Measurements from ENCODE around the gene TTC16.

TTC16 gene

DNA sequence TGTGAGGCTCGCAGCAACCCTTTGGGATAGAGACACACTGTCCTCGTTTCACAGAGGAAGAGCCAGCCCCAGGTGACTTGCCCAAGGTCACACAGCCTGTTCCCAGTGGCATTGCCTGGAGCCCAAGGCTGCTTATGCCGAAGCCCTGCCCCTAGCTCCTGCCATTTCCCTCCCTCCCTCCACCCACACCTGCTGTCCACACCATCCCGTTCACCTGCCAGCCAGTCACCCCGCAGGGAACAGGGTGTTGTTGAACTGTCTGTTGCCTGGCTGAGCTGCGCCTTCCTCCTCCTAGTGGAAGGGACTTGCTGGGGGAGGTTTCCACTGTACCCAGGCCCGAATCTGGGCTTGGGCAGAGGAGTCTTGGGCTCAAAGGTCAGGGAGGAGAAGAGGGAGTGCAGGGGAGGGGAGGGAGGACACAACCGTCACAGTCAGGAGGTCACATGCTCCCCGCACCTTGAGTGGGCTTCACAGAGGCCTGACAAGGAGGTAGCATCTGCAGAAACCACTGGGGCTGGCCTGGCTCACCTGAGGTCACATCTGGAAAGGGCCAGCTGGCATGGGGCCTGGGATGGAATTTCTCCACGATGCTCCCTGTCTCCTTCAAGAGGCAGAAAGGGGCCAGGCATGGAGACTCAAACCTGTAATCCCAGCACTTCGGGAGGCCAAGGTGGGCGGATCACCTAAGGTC, 6.3 kb downstream of the TTC16 start:
- DNase-seq, result no peak

DNA sequence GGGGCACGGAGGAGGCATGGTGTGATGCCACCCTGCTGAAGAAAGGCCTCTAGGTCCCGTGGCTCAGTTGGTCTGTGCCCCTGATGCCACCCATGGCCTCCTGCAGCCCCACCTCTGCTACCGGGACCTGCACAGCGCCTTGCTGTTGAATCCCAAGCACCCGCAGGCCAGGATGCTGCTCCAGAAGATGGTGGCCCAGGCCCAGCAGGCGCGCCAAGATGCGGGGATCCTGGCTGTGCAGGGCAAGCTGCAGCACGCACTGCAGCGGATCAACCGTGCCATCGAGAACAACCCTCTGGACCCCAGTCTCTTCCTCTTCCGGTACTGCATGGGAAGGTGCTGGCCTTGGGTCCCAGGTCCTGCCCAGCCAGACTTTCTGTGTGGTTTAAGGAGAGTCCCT, 7.1 kb downstream of the TTC16 start:
- no peak for DNase-seq

DNA sequence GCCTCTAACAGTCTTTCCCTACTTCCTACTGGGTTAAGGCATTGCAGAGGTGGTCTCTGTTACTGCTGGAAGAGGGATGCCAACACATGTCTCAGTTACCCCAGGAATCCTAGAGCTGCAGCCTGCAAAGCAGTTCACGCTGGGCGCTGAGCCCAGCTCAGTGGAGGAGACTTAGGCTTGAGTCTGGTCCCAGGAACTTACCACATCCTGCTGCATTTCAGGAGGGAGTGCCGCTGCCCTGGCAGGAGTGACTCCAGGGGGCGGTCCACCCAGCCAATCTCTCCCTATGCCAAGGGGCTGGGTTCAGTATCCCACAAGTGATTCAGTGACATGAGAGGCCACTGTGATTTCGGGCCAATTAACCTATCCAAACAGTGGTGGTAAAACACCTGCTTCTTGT, 7.6 kb downstream of the TTC16 start:
- no peak for DNase-seq

DNA sequence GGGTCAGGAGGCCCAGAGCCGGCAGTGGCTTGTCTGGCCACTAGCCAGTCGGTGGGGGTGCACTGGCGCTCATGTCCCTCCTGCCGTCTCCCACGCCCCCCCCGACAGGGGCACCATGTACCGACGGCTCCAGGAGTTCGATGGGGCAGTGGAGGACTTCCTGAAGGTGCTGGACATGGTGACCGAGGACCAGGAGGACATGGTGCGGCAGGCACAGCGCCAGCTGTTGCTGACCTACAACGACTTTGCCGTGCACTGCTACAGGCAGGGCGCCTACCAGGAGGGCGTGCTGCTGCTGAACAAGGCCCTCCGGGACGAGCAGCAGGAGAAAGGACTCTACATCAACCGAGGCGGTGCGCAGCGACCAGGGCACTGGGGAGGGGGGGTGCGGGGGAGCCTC, 8.1 kb downstream of the TTC16 start:
- no peak for DNase-seq

DNA sequence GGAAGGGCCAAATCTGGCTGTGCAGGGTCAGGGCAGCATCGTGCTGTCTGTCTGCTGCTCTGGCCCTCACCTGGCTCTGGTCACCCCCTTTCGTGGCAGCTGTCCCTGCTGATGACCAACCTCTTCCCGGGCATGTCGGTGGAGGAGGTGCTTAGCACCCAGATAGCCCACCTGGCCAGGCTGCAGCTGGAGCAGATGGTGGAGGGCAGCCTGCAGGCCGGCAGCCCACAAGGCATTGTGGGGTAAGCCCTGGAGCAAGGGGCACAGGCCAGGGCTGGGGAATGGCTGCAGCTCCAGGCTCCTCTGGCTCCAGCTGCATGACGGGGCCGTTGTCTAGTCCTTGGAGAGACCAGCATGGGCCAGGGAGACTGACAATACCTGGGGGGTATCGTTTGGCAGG, 11.0 kb downstream of the TTC16 start:
- DNase-seq, result no peak

DNA sequence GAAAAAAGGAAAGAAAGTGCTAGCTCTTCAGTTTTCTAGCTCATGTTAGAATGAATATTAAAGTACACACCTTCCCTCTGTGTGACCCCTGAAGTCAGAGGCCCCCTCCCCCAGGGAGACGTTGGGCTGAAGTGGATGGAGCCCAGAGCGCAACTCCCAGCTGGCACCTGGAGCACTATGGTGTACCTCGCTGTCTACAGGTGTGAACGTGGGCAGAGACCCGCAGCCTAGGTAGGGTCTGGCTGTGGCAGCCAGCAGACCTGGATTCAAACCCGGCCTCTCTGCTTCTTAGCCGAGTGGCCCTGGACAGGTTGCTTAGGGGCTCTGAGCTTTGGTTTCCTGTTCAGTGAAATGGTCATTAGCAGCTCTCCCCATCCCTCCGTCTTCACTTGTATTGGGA, 12.9 kb downstream of the TTC16 start:
- no peak for DNase-seq

DNA sequence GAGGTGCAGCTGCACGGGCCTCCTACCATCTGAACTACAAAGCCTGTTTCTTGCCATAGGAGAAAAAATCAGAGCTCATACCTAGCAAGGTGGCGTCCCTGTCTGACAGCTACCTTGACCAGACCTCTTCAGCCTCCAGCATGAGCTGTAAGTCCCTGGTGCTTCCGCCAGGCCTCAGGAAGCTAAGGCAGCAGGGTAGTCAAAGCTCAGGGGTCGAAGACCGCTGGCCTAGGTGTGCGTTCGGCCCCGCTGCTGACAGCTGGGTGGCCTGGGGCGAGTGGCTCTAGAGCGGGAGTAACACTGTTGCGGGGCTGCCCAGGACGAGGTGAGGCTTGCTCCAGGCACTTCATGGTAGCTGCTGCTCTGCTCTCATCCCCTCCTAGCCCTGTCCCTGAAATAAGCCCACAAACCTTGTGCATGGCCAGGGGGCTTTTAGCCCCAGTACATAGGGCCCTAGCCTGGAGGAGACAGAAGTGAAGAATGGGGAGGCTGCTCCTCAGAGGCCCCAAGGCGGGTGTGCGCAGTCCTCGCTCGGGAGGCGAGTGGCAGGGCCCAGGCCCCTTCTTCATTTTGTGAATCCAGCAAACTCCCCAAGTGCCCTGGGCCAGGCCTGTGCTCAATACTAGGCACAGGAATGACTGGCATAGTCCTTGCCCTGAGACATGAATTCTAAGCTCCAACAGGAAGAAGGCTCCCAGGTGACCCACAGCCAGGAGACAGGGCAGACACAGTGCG, 13.8 kb downstream of the TTC16 start:
- no peak for DNase-seq

DNA sequence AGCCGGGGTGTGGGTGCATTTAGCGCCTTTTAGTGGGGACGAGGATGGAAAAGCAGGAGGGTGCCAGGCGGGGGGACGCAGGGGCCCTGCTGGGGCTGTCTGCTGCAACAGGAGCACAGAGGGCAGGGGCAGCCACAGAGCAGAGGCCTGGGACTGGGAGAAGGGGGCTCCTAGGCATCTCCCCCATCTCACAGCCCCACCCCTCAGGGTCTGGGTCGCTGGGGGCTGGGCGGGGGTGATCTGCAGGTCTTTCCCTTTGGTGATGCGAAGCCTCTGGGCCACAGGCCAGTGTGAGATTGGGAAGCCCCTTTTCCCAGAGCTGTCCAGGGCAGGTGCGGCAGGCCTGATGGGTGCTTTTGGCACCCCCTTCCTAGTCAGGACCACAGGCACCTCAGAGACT, 14.4 kb downstream of the TTC16 start:
- no peak for DNase-seq

DNA sequence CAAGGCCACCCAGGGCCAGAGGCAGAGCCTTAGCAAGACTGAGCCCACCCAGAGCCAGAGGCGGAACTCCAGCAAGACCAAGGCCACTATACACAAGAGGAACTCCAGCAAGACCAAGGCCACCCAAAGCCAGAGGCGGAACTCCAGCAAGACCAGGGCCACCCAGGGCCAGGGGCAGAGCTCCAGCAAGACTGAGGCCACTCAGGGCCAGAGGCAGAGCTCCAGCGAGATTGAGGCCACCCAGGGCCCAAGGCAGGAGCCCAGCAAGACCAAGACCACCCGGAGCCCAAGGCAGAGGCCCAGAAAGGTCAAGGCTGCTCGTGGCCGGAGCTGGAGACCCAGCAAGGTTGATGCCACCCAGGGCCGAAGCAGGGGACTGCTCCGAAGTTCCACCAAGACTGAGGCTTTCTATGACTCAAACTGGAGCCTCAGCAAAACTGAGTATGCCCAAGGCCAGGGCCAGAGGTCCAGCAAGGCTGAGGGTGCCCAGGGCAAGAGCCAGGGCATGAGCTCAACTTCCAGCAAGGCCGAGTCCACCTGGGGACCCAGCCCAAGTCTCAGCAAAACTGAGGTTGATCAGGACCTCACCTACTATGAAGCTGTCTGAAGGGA, 15.0 kb downstream of the TTC16 start:
- no peak for DNase-seq

DNA sequence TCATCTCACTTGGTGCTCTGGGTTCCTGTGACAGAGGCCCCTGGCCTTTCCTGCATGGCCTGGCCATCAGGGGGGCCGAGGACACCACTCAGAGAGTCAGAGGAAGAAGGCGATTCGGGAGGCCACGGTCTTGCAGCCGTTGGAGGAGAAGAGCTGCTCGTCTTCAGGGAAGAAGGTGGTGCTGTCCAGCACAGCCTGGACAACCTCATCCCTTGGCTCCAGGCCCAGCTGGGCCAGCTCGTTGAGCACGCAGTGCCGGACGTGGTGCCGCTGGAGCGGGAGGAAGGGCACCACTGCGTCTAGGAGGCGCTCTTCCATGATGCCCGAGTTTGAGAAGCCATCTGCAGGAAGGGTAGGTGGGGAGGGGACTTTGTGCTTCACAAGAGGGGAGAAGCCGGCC, 16.1 kb downstream of the TTC16 start:
- DNase-seq, result no peak

DNA sequence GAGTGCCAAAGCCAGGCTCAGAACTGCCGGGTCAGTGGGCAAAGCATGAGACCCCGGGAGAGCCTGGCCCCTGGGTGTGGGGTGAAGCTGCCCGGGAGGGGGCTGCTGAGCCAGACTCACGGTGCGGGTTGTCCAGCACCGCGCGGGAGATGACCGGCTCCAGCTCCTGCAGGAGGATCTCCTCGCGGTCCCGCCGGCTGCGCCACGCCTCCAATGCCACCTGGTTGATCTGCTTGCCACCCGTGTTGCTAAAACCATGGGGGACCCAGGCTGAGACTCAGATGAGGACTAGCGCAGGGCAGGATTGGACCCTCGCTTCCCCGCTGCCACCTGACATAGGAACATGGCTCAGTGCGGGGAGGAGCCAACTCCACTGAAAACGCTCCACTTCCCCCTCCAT, 16.6 kb downstream of the TTC16 start:
- DNase-seq, result no peak

DNA sequence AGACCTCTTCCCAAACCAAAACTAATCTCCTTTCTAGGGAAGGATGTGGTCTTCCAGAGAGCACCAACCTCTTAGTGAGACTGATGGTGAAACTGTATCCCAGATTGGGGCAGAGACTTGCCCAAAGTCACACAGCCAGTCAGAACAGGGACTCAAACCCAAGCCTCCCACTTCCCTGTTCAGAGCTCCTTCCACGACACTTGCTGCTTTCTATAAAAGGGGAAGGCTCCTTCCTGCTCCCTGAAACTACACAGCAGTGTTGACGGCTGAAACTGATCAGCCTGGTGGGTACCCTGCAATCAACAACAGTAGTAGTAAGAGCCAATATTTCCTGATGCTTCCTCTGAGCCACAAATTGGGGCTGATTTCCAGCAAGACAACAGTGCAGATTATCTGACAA, 17.7 kb downstream of the TTC16 start:
- no peak for DNase-seq

DNA sequence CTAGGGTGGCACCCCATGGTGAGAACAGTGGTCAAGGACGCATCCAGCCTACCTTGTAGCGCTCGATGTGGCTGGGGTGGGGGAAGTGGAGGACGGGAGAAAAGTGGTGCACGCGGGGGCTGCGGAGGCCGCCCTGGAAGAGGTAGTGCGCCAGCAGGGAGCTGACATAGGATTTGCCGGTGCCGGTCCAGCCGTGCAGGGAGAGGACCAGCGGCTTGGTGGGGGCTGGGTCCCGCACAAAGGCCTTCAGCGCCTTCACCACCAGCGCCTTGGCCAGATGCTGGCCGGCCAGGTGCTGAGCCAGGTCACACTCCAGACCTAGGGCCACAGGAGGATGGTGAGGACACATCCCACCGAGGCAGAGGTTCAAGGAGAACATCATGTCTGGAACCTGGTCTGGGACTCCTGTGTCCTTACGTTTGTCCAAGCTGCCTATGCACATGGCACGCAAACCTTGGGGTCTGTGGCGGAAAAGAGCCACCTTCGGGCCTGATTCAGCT, 18.4 kb downstream of the TTC16 start:
- DNase-seq, result no peak

DNA sequence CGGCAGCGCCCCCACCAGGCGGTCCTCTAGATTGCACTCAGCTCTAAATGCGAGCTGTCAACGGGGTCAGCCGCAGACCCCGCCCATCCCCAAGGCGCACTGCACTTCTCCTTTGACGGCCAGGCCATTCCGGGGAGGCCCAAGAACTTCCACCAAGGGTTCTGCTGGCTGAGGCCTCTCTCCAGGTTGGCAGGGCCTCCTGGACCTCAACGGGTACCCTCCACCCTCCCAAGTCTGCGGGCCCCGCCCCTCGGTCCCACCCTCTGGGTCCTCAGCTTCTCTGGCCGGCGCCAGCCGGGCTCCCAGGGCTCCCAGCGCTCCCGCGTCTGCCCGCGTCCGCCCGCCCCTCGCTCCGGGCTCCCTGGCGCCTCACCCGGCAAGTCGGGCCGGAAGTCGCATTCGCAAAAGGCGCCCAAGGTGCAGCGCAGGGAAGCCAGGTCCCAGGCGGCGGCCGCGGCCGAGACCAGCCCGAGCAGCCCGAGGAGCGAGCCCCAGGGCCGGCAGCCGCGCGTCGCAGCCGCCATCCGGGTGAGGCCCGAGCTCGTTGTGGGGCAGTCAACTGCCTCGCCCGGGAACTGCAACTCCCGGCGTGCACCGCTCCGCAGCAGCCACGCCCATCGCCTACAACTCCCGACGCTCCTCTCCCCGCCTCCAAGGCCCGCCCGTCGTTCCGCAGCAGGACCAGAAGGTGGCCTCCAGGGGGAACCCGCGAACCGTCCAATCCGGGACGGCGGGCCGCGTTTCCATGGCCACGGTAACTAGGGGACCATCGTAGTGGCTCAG, 19.1 kb downstream of the TTC16 start, which contains the start of gene TOR2A:
TOR2A (minus strand) TSS at position 548 of the 783 bp plus-strand sequence; CDS start at position 524, 24 bp downstream.
- peak; percentile 98 for DNase-seq

DNA sequence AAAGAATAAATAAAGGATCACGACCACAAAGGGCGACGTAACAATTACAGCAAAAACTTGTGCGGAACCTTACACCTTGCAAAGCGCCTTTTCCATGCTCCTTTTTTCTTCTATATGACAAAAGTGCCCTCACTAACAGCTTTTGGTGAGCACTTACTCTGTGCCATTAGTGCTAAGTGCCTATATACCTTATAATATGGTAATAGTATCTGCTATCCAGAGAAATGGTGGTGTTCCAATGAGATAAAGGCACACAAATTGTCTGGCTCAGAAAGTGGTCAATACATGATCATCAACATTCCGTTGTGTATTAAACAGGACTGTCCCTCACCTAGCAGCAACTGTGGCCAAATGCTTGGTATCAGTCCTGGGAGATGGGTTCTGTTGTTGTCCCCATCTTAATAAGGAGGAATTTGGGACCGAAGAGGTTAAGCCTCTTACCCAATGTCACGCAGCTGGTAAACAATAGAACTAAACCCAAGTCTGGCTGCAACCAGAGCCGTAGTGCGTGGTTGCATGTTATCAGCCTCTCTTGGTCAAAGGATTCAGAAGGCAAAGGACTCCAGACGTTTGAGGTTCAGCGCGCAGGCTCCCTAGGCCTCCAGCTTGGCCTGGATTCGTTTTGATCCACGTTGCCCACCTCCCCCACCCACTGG, 19.8 kb downstream of the TTC16 start:
- DNase-seq, result no peak

DNA sequence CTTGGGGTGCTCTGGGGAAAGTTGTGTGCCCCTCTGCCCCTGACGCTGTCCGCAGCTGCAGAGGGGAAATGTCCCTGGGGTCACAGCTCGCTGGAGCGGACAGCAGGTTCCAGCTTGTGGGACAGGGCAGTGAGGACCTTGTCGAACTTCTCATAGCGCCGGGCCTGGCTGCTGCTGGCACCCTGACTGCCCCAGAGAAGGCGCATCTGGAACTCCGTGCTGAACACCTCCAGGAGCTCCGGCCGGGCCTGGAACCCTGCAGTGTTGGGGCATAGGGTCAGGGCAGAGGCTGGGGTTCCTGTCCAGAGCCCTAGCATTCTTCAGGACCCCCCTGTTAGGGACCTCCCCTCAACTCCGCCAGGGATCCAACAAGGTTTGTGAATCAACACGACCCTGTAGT, 22.8 kb downstream of the TTC16 start:
- no peak for DNase-seq

DNA sequence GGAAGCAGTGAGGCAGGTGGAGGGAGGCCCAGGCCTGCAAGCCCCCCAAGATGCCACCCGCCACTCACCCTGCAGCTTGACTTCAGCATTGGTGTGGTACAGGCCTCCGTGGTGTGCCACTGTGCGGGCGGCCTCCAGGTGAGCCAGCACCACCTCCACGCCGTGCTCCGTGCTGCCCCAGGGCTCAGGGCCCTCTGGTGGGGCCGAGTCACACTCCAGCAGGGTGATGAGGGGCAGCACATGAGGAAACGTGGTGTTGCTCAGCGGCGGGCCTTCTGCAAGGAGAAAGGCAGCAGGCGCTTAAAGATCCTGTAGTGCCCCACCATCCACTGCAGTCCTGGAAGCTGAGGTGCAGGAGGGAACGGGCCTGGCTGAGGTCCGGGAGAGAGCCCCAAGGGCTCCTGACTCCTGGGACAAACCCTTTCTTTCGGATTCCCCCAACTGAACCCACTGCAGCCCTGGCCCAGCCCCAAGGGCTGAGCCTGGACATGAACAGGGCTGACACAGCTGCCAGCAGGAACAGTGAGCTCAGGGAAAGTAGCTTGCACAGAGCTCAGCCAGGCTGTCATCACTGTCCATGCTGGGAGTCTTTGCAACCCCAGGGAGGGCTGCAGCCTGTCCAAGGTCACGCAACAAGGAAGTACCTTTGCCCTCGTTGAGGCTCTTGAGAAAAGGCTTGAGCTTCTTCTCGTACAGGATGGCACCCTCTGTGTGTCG, 23.9 kb downstream of the TTC16 start:
- no peak for DNase-seq

DNA sequence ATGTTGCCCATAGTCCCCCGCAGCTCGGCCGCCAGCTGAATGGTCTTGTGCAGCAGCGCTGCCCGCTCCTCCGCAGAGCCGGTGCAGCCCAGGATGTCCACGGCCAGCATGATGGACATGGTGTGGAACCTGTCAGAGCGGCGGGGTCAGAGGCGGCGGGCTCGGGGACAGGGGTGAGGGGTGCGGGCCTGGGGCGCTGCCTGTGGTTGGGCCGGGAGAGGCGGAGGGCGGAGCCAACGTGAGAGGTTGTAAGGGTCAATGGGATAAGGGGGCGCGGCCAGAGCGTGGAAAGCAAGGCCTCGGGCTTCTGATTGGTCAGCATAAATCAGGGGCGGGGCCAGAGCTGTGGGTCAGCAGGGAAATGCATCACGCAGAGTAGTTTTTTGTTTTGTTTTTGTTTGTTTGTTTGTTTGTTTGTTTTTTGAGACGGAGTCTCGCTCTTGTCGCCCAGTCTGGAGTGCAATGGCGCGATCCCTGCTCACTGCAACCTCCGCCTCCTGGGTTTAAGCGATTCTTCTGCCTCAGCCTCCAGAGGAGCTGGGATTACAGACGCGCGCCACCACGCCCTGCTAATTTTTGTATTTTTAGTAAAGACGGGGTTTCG, 26.1 kb downstream of the TTC16 start:
- DNase-seq, result no peak

DNA sequence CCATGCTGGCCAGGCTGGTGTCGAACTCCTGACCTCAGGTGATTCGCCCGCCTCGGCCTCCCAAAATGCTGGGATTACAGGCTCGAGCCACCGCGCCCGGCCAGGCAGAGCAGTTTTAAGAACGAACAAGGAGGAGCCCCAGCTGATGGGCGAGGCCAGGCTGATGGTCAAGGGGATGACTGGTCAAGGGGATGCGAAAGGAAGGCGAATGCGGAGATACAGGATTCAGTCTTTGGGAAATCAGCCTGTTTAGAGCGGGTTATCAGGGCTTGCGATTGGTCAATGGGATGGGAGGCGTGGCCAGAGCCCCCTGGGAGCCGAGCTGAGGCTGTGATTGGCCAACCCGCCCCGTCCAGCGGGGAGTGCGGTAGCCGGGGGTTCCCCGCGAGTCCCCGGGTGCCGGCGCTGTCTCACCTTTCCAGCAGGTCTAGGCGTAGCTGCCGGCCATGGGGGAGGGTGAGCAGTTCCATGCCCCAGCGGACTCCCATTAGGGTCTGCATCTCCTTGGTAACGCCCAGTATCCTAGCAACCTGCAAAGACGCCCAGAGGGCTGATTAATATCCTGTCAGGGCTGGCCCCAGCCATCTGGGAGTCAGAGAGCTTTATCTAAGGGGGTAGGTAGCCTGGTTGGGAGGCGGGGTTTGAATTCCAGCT, 26.7 kb downstream of the TTC16 start:
- no peak for DNase-seq

DNA sequence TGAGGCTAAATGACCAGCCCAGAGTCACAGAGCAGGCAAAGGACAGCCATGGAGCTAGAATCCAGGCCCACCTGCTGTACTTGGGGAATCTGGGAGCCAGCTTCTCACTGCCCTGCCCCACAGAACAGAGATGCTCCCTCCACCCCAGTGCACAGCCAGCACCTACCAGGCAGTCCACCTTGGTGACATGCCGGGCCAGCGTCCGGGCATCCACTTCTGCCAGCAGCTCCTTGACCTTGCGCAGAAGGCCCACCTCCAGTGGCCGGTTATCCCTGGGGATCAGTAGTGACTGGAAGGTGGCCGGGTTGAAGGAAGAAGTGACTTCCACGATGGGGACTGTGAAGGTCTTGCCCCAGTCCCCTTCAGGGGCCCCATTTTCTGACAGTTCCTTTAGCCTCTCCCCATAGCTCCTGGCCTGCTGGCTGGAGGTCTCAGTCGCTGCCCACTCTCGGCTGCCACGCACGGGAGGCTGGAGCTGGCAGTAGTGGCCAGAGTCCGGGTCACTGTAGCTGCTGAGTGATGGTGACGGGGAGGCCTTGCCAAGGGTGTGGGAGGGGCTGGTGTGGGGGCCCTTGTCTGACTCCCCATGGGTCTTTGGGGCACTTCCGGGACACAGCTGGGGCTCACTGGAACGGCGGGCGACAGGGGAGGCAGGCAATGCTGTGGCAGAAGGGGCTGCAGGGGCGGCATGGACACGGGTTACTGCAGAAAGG, 28.7 kb downstream of the TTC16 start:
- no peak for DNase-seq

Measured in stimulated activated naive CD4-positive, alpha-beta T cell treated with Interleukin-2 at 50 U/mL for 16 hours (primary cell).